Mesenteric fat pad (tissue), 1 donor: ENCODE data around the gene MAGOH. TPM values are rescaled to one million over a fixed set of nuclear protein-coding genes. Genes with fewer than 3 reads are reported as not detected.

Experiments
- DNase-seq: peaks from one replicate; pipeline ENCODE4 v3.0.0-alpha.2; 2020; ENCODE audit warnings: low spot score
- total RNA-seq: library from RNA; stranded (reverse); fragmentation: NEBNext Ultra II Directional; extraction: Animal tissue kit (Norgen Biotek cat#: 25700); gene quantifications from one replicate; pipeline ENCODE4 v1.2.1, GENCODE V29; 2021
- donor health status: DM: yes; HTN: yes; CAD: no.

MAGOH gene
- total RNA-seq, 1 donor from 2014 or later, result 35.7 TPM

- DNase-seq, result peak; percentile 77
These were observed 33.2 kb upstream of the MAGOH start for GRCh38 chr1:53271446-53272090.

- DNase-seq, result peak; percentile 49
These were observed 32.6 kb upstream of the MAGOH start for GRCh38 chr1:53270873-53271272.

GRCh38 chr1:53270107-53270506, 31.8 kb upstream of the MAGOH start:
- DNase-seq, result peak; percentile 11

GRCh38 chr1:53267761-53268160, 29.4 kb upstream of the MAGOH start:
- peak; percentile 39 for DNase-seq

- no peak for DNase-seq
These were observed 27.7 kb upstream of the MAGOH start for GRCh38 chr1:53266038-53266437.

- DNase-seq, result no peak
These were observed 27.3 kb upstream of the MAGOH start for GRCh38 chr1:53265581-53265980.

- DNase-seq, result no peak
These were observed 25.7 kb upstream of the MAGOH start for GRCh38 chr1:53264048-53264447.

GRCh38 chr1:53262000-53262399, 23.7 kb upstream of the MAGOH start:
- no peak for DNase-seq

- DNase-seq, result no peak
These were observed 22.4 kb upstream of the MAGOH start for GRCh38 chr1:53260631-53261247.

- DNase-seq, result no peak
These were observed 21.6 kb upstream of the MAGOH start for GRCh38 chr1:53259932-53260331.

- DNase-seq, result no peak
These were observed 19.9 kb upstream of the MAGOH start for GRCh38 chr1:53258216-53258615.

- no peak for DNase-seq
These were observed 19.2 kb upstream of the MAGOH start for GRCh38 chr1:53257454-53258081.

- DNase-seq, result no peak
These were observed 18.5 kb upstream of the MAGOH start for GRCh38 chr1:53256511-53257453.

- no peak for DNase-seq
These were observed 16.7 kb upstream of the MAGOH start for GRCh38 chr1:53255031-53255430.

GRCh38 chr1:53254011-53254640, 15.8 kb upstream of the MAGOH start:
- DNase-seq, result no peak

- no peak for DNase-seq
These were observed 12.0 kb upstream of the MAGOH start for GRCh38 chr1:53250325-53250724.

GRCh38 chr1:53249706-53250105, 11.4 kb upstream of the MAGOH start:
- DNase-seq, result no peak

GRCh38 chr1:53246261-53247134, 8.2 kb upstream of the MAGOH start:
- no peak for DNase-seq

- no peak for DNase-seq
These were observed 5.8 kb upstream of the MAGOH start for GRCh38 chr1:53244141-53244540.

GRCh38 chr1:53242381-53242780, 4.1 kb upstream of the MAGOH start:
- DNase-seq, result no peak
